IMR-90 (cell line): ENCODE measurements around the gene MINK1. TPM values are rescaled to one million over a fixed set of nuclear protein-coding genes. Genes with fewer than 3 reads are reported as not detected.

Experiments used
- ATAC-seq: fragments of 200-7000 bp; cut with Tn5 transposase; 2 replicates; pipeline ENCODE4 v1.9.1; 2020; ENCODE audit warnings: low read depth, mild to moderate bottlenecking, moderate library complexity
- BruUV-seq: library from RNA; stranded (reverse); fragments of 400-500 nt; replicated peaks from 2 replicates; lab custom pipeline; 2021; lab: Mats Ljungman, UMichigan
- CTCF ChIA-PET: fragments of 300-600 bp; formaldehyde crosslinking; extraction: SDS; loops from one replicate; lab custom pipeline; 2021; ENCODE audit warnings: antibody characterized with exemption; lab: Yijun Ruan, JAX
- POLR2A ChIA-PET: fragments of 300-600 bp; sonication (Branson Sonifier 250); formaldehyde crosslinking; loops from one replicate; lab custom pipeline; 2022; ENCODE audit warnings: antibody characterized with exemption; ENCODE audit not compliant: unreplicated experiment; lab: Charles Lee
- DNase-seq: peaks from one replicate; pipeline ENCODE4 v3.0.0; 2013
- H2AFZ ChIP-seq: replicated peaks from 2 replicates; pipeline ENCODE3; 2013; ENCODE audit warnings: low read length, mild to moderate bottlenecking; ENCODE audit not compliant: poor library complexity
- H2AK5ac ChIP-seq: 2 replicates; pipeline ENCODE4 v1.6.1; 2013; ENCODE audit warnings: low read depth, low read length, inconsistent platforms
- H2AK9ac ChIP-seq: replicated peaks from 2 replicates; pipeline ENCODE3; 2013; ENCODE audit warnings: mild to moderate bottlenecking, low read depth, low read length, moderate library complexity; ENCODE audit not compliant: poor library complexity
- H2BK120ac ChIP-seq: 2 replicates; pipeline ENCODE4 v1.6.1; 2013; ENCODE audit warnings: low read depth, low read length, inconsistent platforms
- H2BK15ac ChIP-seq: 3 replicates; pipeline ENCODE4 v1.6.1; 2013; ENCODE audit warnings: low read depth, low read length, inconsistent platforms
- H2BK20ac ChIP-seq: 2 replicates; pipeline ENCODE4 v1.6.1; 2013; ENCODE audit warnings: low read depth, mild to moderate bottlenecking, inconsistent platforms, low read length, moderate library complexity
- H2BK5ac ChIP-seq: 2 replicates; pipeline ENCODE4 v1.6.1; 2013; ENCODE audit warnings: mild to moderate bottlenecking, low read depth, low read length, inconsistent platforms; ENCODE audit not compliant: poor library complexity, severe bottlenecking
- H3K14ac ChIP-seq: replicated peaks from 2 replicates; pipeline ENCODE4 v1.6.1; 2013; ENCODE audit warnings: low read depth, low read length, inconsistent platforms
- H3K18ac ChIP-seq: 2 replicates; pipeline ENCODE4 v1.6.1; 2013; ENCODE audit warnings: low read depth, low read length, control low read depth
- H3K23ac ChIP-seq: 2 replicates; pipeline ENCODE4 v1.6.1; 2013; ENCODE audit warnings: low read depth, low read length, inconsistent platforms
- H3K27ac ChIP-seq: 2 replicates; pipeline ENCODE4 v1.5.1; 2013; ENCODE audit warnings: mild to moderate bottlenecking, control low read depth, low read length; ENCODE audit not compliant: insufficient read depth
- H3K27me3 ChIP-seq: 2 replicates; pipeline ENCODE4 v1.6.1; 2013; ENCODE audit warnings: low read length; ENCODE audit not compliant: control insufficient read depth, insufficient read depth
- H3K36me3 ChIP-seq: 2 replicates; pipeline ENCODE4 v1.6.1; 2013; ENCODE audit warnings: low read length, mixed read lengths; ENCODE audit not compliant: control insufficient read depth, insufficient read depth
- H3K4ac ChIP-seq: 2 replicates; pipeline ENCODE4 v1.6.1; 2013; ENCODE audit warnings: low read depth, low read length, inconsistent platforms
- H3K4me1 ChIP-seq: 2 replicates; pipeline ENCODE4 v1.6.1; 2013; ENCODE audit warnings: low read length, mixed read lengths; ENCODE audit not compliant: control insufficient read depth, insufficient read depth
- H3K4me2 ChIP-seq: 2 replicates; pipeline ENCODE4 v1.6.1; 2013; ENCODE audit warnings: low read depth, mild to moderate bottlenecking, control low read depth, low read length, moderate library complexity
- H3K4me3 ChIP-seq: 2 replicates; pipeline ENCODE4 v1.5.1; 2013; ENCODE audit warnings: low read depth, mild to moderate bottlenecking, control low read depth, low read length, moderate library complexity; ENCODE audit not compliant: insufficient read depth
- H3K56ac ChIP-seq: 2 replicates; pipeline ENCODE4 v1.6.1; 2013; ENCODE audit warnings: low read length, inconsistent platforms; ENCODE audit not compliant: insufficient read depth; ENCODE audit errors: extremely low read depth
- H3K79me1 ChIP-seq, 2 experiments: 2 replicates each; pipeline ENCODE4 v1.6.1; 2013; ENCODE audit warnings: low read length in 2 of 2, inconsistent platforms in 1 of 2, low read depth in 1 of 2
- H3K9ac ChIP-seq: 2 replicates; pipeline ENCODE4 v1.6.1; 2013; ENCODE audit warnings: low read depth, low read length, control low read depth
- H3K9me1 ChIP-seq: 2 replicates; pipeline ENCODE4 v1.6.1; 2013; ENCODE audit warnings: low read length, inconsistent platforms; ENCODE audit not compliant: insufficient read depth
- H3K9me3 ChIP-seq: 2 replicates; pipeline ENCODE4 v1.6.1; 2013; ENCODE audit warnings: low read length; ENCODE audit not compliant: control insufficient read depth, insufficient read depth
- H4K20me1 ChIP-seq: 2 replicates; pipeline ENCODE4 v1.6.1; 2013; ENCODE audit warnings: low read length, inconsistent platforms; ENCODE audit not compliant: insufficient read depth
- H4K5ac ChIP-seq: 2 replicates; pipeline ENCODE4 v1.6.1; 2013; ENCODE audit warnings: mild to moderate bottlenecking, low read depth, low read length, control low read depth
- H4K8ac ChIP-seq, 2 experiments: 2 replicates each; pipeline ENCODE4 v1.6.1; 2013; ENCODE audit warnings: low read depth in 2 of 2, low read length in 2 of 2, control low read depth in 1 of 2, inconsistent platforms in 1 of 2
- H4K91ac ChIP-seq: 2 replicates; pipeline ENCODE4 v1.6.1; 2013; ENCODE audit warnings: low read depth, low read length, inconsistent platforms; ENCODE audit not compliant: insufficient read depth
- MAZ ChIP-seq: IDR thresholded peaks from 2 replicates; pipeline ENCODE4 v1.6.1; 2012; ENCODE audit warnings: low read depth, mild to moderate bottlenecking, low read length, improper control_type of control experiment, moderate library complexity, borderline replicate concordance
- WGBS, 2 experiments: methylation state at CpG; one replicate each; pipeline versions ENCODE4 v1.1.5 to v1.1.7; 2013; ENCODE audit warnings: missing lambda C conversion rate in 2 of 2; ENCODE audit not compliant: insufficient read length in 1 of 2; ENCODE audit errors: extremely low coverage in 2 of 2; 5-methylcytosine and 5-hydroxymethylcytosine counted together
- dilution Hi-C: fragments of 300-500 bp; cut with HindIII; formaldehyde crosslinking; loops from one replicate; pipeline ENCODE4 v1.14.3; 2018; ENCODE audit warnings: low sequenced_read_pairs; ENCODE audit not compliant: unreplicated experiment
- in situ Hi-C: fragments of 300-500 bp; cut with MboI; formaldehyde crosslinking; loops from 3 replicates; pipeline ENCODE4 v1.14.3; 2019; ENCODE audit warnings: low sequenced_read_pairs, inconsistent platforms, mixed read lengths
- intact Hi-C: fragments of 100-400 bp; cut with micrococcal nuclease; formaldehyde crosslinking; loops from 2 replicates; pipeline ENCODE4 v1.10.0; 2022
- polyA plus RNA-seq, 3 experiments: library from polyadenylated mRNA; depleted of rRNA; stranded (reverse); fragments of >200 nt; gene quantifications; 2 replicates each; pipeline ENCODE4 v1.2.3, GENCODE V29; 2012; ENCODE audit warnings: low replicate concordance in 1 of 3
- total RNA-seq: library from RNA; depleted of rRNA; stranded (reverse); fragments of >200 nt; gene quantifications from 2 replicates; pipeline ENCODE4 v1.2.3, GENCODE V29; 2012
- TF ChIP-seq, protein P1 (sequence below): conservative IDR thresholded peaks from 2 replicates; pipeline ENCODE4 v1.5.1; 2012; ENCODE audit warnings: mild to moderate bottlenecking, low read depth, low read length, improper control_type of control experiment

Gene MINK1
- total and polyA plus RNA-seq, 2 of the 4 experiments (the other 2 are of a cell fraction) = 12.2 to 40.9 TPM

DNA sequence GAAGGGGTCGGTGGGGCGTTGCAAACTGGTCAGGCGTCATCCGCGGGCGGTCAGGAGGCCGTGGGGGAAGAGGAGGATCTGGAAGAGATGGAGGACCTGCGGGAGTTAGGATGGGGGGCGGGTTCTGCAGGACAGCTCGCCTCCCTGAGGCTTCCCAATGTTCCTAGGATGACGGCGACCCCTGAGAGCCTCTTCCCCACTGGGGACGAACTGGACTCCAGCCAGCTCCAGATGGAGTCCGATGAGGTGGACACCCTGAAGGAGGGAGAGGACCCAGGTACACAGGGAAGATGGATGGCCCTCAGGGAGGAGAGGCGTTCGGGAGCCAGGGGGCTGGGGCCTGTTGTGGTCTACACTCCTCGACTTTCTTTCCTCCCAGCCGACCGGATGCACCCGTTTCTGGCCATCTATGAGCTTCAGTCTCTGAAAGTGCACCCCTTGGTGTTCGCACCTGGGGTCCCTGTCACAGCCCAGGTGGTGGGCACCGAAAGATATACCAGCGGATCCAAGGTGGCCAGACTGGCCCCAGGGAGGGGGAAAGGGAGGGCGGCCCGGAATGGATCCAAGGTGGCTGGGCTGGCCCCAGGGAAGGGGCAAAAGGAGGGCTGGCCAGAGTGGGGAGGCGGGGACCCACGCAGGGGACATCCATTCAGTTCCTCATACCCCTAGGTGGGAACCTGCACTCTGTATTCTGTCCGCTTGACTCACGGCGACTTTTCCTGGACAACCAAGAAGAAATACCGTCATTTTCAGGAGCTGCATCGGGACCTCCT is 25.3 kb upstream of the MINK1 start:
- peak; percentile 4; the same call in 1 of the 2 replicates for ATAC-seq
- peak overlapping the region; percentile 74 for H3K9ac ChIP-seq

More for the DNA sequence above, 25.3 kb upstream of the MINK1 start:
- Histone ChIP-seq H4K8ac (peak overlapping the region in 1 of 2 experiments; percentile 2; a peak in 1 of 4 replicates), H3K4me1 (peaks cover 4% of the 10 kb centered on the region; the same call in 1 of the 2 replicates), H3K27ac (peak overlapping the region; percentile 33; the same call in 1 of the 2 replicates), H2AK5ac (peak overlapping the region; percentile 87), H3K18ac (no peak overlapping the region), H2BK5ac (no peak overlapping the region), H2BK120ac (no peak overlapping the region), H3K79me1 (peaks cover 0 to 25% of the 10 kb centered on the region in 2 experiments; a peak in 3 of 4 replicates), H4K5ac (no peak overlapping the region), H3K23ac (no peak overlapping the region), H2BK20ac (no peak overlapping the region), H2AFZ (peak overlapping the region; percentile 81), H3K4me2 (peak overlapping the region; percentile 100), H3K36me3 (peaks cover 21% of the 10 kb centered on the region), H3K9me1 (no peaks in the 10 kb centered on the region), H3K27me3 (no peaks in the 10 kb centered on the region), H3K4me3 (peak overlapping the region; percentile 97), H2AK9ac (peak overlapping the region; percentile 56), H2BK15ac (no peak overlapping the region), H4K91ac (no peak overlapping the region), H3K4ac (peak overlapping the region; percentile 65; the same call in 1 of the 2 replicates), H3K56ac (no peak overlapping the region), H3K9me3 (no peaks in the 10 kb centered on the region), H4K20me1 (peaks cover 1% of the 10 kb centered on the region; the same call in 1 of the 2 replicates), H3K14ac (peak overlapping the region; percentile 59)
- DNase-seq = no peak
- in situ Hi-C loops = no loop called here
- POLR2A ChIA-PET = interaction anchor here (0.6 kb wide), 1 partner anchor 15 kb away, joined by 3 read pairs; no protein-coding TSS in a partner anchor
- intact Hi-C loops = no loop called here
- no TSS peak for BruUV-seq
- CTCF ChIA-PET = interaction anchor here (0.7 to 1.7 kb wide), 2 partner anchors 12 to 17 kb away, joined by 3 to 5 read pairs; partner anchors contain the start of gene PSMB6
- dilution Hi-C loops = no loop called here
- TF ChIP-seq, protein P1, sequence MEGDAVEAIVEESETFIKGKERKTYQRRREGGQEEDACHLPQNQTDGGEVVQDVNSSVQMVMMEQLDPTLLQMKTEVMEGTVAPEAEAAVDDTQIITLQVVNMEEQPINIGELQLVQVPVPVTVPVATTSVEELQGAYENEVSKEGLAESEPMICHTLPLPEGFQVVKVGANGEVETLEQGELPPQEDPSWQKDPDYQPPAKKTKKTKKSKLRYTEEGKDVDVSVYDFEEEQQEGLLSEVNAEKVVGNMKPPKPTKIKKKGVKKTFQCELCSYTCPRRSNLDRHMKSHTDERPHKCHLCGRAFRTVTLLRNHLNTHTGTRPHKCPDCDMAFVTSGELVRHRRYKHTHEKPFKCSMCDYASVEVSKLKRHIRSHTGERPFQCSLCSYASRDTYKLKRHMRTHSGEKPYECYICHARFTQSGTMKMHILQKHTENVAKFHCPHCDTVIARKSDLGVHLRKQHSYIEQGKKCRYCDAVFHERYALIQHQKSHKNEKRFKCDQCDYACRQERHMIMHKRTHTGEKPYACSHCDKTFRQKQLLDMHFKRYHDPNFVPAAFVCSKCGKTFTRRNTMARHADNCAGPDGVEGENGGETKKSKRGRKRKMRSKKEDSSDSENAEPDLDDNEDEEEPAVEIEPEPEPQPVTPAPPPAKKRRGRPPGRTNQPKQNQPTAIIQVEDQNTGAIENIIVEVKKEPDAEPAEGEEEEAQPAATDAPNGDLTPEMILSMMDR = no peak
- no peak for TF ChIP-seq MAZ
- WGBS, 2 experiments = 27% methylated on average over 14 of the region's 32 CpGs; no CpG with 5 or more reads in 1 of the 2 experiments
